ENCODE results near the gene BBLN.

BBLN gene

GRCh38 chr9:128120741-128121465 lies 39.2 kb upstream of the BBLN start:
- TF ChIP-seq GATA3 (IDR thresholded peaks at IDR 0.05; ENCODE audit: low read depth, low read length) (no peak), GATA2 (IDR thresholded peaks at IDR 0.05; ENCODE audit: low read depth, low read length) (no peak)

GRCh38 chr9:128121466-128121810 lies 38.6 kb upstream of the BBLN start:
- no peak for TF ChIP-seq GATA3 (IDR thresholded peaks at IDR 0.05; ENCODE audit: low read depth, low read length)
- TF ChIP-seq GATA2 (IDR thresholded peaks at IDR 0.05; ENCODE audit: low read depth, low read length) = no peak

GRCh38 chr9:128121924-128122808 lies 37.9 kb upstream of the BBLN start:
- TF ChIP-seq GATA2 (IDR thresholded peaks at IDR 0.05; ENCODE audit: low read depth, low read length) (no peak), GATA3 (IDR thresholded peaks at IDR 0.05; ENCODE audit: low read depth, low read length) (no peak)

- TF ChIP-seq GATA3 (IDR thresholded peaks at IDR 0.05; ENCODE audit: low read depth, low read length) (no peak), GATA2 (IDR thresholded peaks at IDR 0.05; ENCODE audit: low read depth, low read length) (no peak)
Observed at GRCh38 chr9:128122809-128123175, 37.3 kb upstream of the BBLN start.

- TF ChIP-seq GATA2 (IDR thresholded peaks at IDR 0.05; ENCODE audit: low read depth, low read length) = no peak
- TF ChIP-seq GATA3 (IDR thresholded peaks at IDR 0.05; ENCODE audit: low read depth, low read length) = no peak
Observed at GRCh38 chr9:128123451-128124080, 36.5 kb upstream of the BBLN start.

- TF ChIP-seq GATA2 (IDR thresholded peaks at IDR 0.05; ENCODE audit: low read depth, low read length) = no peak
- no peak for TF ChIP-seq GATA3 (IDR thresholded peaks at IDR 0.05; ENCODE audit: low read depth, low read length)
Observed at GRCh38 chr9:128124451-128124850, 35.6 kb upstream of the BBLN start.

GRCh38 chr9:128124873-128125579 lies 35.0 kb upstream of the BBLN start:
- TF ChIP-seq GATA3 (IDR thresholded peaks at IDR 0.05; ENCODE audit: low read depth, low read length) = no peak
- no peak for TF ChIP-seq GATA2 (IDR thresholded peaks at IDR 0.05; ENCODE audit: low read depth, low read length)

GRCh38 chr9:128125580-128126354 lies 34.3 kb upstream of the BBLN start:
- no peak for TF ChIP-seq GATA3 (IDR thresholded peaks at IDR 0.05; ENCODE audit: low read depth, low read length)
- no peak for TF ChIP-seq GATA2 (IDR thresholded peaks at IDR 0.05; ENCODE audit: low read depth, low read length)

GRCh38 chr9:128127568-128127989 lies 32.5 kb upstream of the BBLN start, which contains the start of gene PTGES2:
PTGES2 (minus strand) TSS chr9:128127729; CDS start chr9:128127717, 12 bp downstream.
- TF ChIP-seq GATA2 (IDR thresholded peaks at IDR 0.05; ENCODE audit: low read depth, low read length) (no peak), GATA3 (IDR thresholded peaks at IDR 0.05; ENCODE audit: low read depth, low read length) (no peak)

GRCh38 chr9:128127990-128128835 lies 31.9 kb upstream of the BBLN start:
- no peak for TF ChIP-seq GATA2 (IDR thresholded peaks at IDR 0.05; ENCODE audit: low read depth, low read length)
- TF ChIP-seq GATA3 (IDR thresholded peaks at IDR 0.05; ENCODE audit: low read depth, low read length) = no peak

GRCh38 chr9:128128836-128129590 lies 31.1 kb upstream of the BBLN start:
- TF ChIP-seq GATA3 (IDR thresholded peaks at IDR 0.05; ENCODE audit: low read depth, low read length) = no peak
- TF ChIP-seq GATA2 (IDR thresholded peaks at IDR 0.05; ENCODE audit: low read depth, low read length) = no peak

All from SH-SY5Y (cell line).